Gastrocnemius medialis (tissue), 4 donors: ENCODE results near the gene PDHX. TPM values are rescaled to one million over a fixed set of nuclear protein-coding genes. Genes with fewer than 3 reads are reported as not detected.

Experiments
- ATAC-seq, 2 donors: fragments of 150-250 bp; one replicate each; pipeline ENCODE4 v1.9.1; 2016
- DNase-seq, 2 donors: peaks; one replicate each; pipeline ENCODE4 v3.0.0-alpha.2; 2019
- H3K27ac ChIP-seq, 4 donors: fragments of 200-600 bp; sonication (generic); 1 replicate in 1 of 4; 2 replicates in 3 of 4; pipeline ENCODE4 v1.5.1; 2016 to 2018; ENCODE audit warnings: mild to moderate bottlenecking in 2 of 4, moderate library complexity in 1 of 4
- H3K27me3 ChIP-seq, 3 donors: fragments of 200-600 bp; sonication (generic) in 2 of 3; 1 replicate in 1 of 3; 2 replicates in 2 of 3; pipeline versions ENCODE4 v1.5.1 to v1.6.0; 2016 to 2019; ENCODE audit warnings: mild to moderate bottlenecking in 1 of 3, moderate library complexity in 1 of 3
- H3K36me3 ChIP-seq, 2 donors: fragments of 200-600 bp; sonication (generic) in 1 of 2; one replicate each; pipeline ENCODE4 v1.5.1; 2017 to 2018
- H3K4me1 ChIP-seq, 2 donors: fragments of 200-600 bp; sonication (generic) in 1 of 2; one replicate each; pipeline ENCODE4 v1.5.1; 2016 to 2017; ENCODE audit warnings: mild to moderate bottlenecking in 2 of 2
- H3K4me3 ChIP-seq, 4 donors: fragments of 200-600 bp; sonication (generic) in 3 of 4; 1 replicate in 1 of 4; 2 replicates in 3 of 4; pipeline ENCODE4 v1.5.1; 2016 to 2019; ENCODE audit warnings: mild to moderate bottlenecking in 2 of 4
- H3K9me3 ChIP-seq, 3 donors: fragments of 200-600 bp; sonication (generic) in 2 of 3; 1 replicate in 1 of 3; 2 replicates in 2 of 3; pipeline ENCODE4 v1.5.1; 2016 to 2019
- POLR2A ChIP-seq, 2 donors: fragments of 450-650 bp; IDR thresholded peaks; one replicate each; pipeline ENCODE4 v1.6.1; 2017; ENCODE audit warnings: antibody characterized with exemption in 2 of 2, mild to moderate bottlenecking in 2 of 2, moderate library complexity in 2 of 2
- in situ Hi-C, 4 donors: fragments of 200-750 bp; cut with MboI; loops; one replicate each; pipeline versions ENCODE4 v1.15.0 to v1.8.0; 2017; ENCODE audit warnings: low sequenced_read_pairs in 4 of 4
- intact Hi-C: fragments of 100-400 bp; cut with DNase I; formaldehyde crosslinking; loops from one replicate; pipeline ENCODE4 v1.15.1; 2023; ENCODE audit warnings: low total_unique reads
- total RNA-seq, 4 donors: library from RNA; depleted of rRNA; stranded (reverse); fragments of >200 nt; gene quantifications; one replicate each; pipeline versions ENCODE4 v1.1.0 to v1.2.3, GENCODE V29; 2016
- TF ChIP-seq, protein P1 (sequence below), 5 experiments: fragments of 450-650 bp in 3 of 5; fragments of 200-600 bp in 2 of 5; sonication (generic) in 2 of 5; IDR thresholded peaks in 4 of 5; conservative IDR thresholded peaks in 1 of 5; 1 replicate in 4 of 5; 2 replicates in 1 of 5; pipeline ENCODE4 v1.5.1; 2016 to 2019; ENCODE audit warnings: antibody characterized with exemption in 5 of 5, mild to moderate bottlenecking in 3 of 5, moderate library complexity in 3 of 5

PDHX gene
- total RNA-seq, 4 donors from 2014 or later: 77.7 to 101 (median 87.3) TPM

DNA sequence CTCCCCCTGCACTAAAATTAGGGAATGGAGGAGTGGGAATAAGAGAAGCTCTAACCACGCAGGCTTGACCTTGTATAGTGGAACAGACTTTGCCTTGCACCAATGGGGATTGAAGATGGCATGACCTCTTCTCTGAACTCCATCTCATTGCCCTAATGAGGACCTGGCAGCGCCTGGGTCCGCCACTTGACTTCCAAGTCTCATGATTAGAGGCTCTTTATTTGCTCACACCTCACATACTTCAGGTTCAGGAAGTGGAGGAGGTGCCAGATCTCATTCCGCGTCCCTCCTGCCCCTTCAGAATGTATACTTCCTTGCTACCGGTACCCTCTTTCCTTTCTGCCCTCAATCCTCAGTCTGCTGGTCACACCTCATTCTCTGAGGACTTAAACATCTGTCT lies 116.6 kb downstream of the PDHX start:
- ATAC-seq (no peak), DNase-seq (no peak)
- Histone ChIP-seq H3K27ac (no peak overlapping the region), H3K27me3 (no peaks in the 10 kb centered on the region), H3K4me1 (peaks cover 8 to 16% of the 10 kb centered on the region in 2 donors), H3K9me3 (no peaks in the 10 kb centered on the region), H3K4me3 (no peak overlapping the region), H3K36me3 (no peaks in the 10 kb centered on the region)
- in situ Hi-C loops: no loop called here
- intact Hi-C loops: no loop called here
- TF ChIP-seq POLR2A (IDR thresholded peaks at IDR 0.05): no peak
- TF ChIP-seq, protein P1, sequence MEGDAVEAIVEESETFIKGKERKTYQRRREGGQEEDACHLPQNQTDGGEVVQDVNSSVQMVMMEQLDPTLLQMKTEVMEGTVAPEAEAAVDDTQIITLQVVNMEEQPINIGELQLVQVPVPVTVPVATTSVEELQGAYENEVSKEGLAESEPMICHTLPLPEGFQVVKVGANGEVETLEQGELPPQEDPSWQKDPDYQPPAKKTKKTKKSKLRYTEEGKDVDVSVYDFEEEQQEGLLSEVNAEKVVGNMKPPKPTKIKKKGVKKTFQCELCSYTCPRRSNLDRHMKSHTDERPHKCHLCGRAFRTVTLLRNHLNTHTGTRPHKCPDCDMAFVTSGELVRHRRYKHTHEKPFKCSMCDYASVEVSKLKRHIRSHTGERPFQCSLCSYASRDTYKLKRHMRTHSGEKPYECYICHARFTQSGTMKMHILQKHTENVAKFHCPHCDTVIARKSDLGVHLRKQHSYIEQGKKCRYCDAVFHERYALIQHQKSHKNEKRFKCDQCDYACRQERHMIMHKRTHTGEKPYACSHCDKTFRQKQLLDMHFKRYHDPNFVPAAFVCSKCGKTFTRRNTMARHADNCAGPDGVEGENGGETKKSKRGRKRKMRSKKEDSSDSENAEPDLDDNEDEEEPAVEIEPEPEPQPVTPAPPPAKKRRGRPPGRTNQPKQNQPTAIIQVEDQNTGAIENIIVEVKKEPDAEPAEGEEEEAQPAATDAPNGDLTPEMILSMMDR (IDR thresholded peaks at IDR 0.05 in 4 of 5, conservative IDR thresholded peaks at IDR 0.05 in 1 of 5): no peak

DNA sequence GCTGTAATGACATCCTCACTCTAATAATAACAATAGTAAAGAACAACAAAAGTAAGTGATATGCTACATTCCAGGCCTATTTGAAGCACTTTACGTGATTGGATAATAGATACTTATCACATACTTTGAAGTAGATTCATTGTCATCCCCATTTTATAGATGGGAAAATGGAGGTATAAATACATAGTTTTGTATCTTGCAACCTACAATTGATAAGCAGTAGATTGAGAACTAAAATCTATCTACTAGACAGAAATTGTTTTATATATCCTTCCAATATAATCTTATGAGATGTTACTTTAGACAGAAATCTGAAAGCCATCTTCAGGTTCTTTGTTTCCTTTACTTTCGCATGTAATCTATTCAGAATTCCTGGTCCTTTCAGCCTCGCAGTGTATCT lies 118.0 kb downstream of the PDHX start:
- TF ChIP-seq, protein P1 (IDR thresholded peaks at IDR 0.05 in 4 of 5, conservative IDR thresholded peaks at IDR 0.05 in 1 of 5): no peak
- TF ChIP-seq POLR2A (IDR thresholded peaks at IDR 0.05): no peak
- H3K36me3 ChIP-seq: no peaks in the 10 kb centered on the region
- in situ Hi-C loops: no loop called here
- no peaks in the 10 kb centered on the region for H3K9me3 ChIP-seq
- no peak overlapping the region for H3K4me3 ChIP-seq
- DNase-seq (no peak), ATAC-seq (no peak)
- peaks cover 8 to 16% of the 10 kb centered on the region in 2 donors for H3K4me1 ChIP-seq
- no peaks in the 10 kb centered on the region for H3K27me3 ChIP-seq
- intact Hi-C loops: no loop called here
- no peak overlapping the region for H3K27ac ChIP-seq

DNA sequence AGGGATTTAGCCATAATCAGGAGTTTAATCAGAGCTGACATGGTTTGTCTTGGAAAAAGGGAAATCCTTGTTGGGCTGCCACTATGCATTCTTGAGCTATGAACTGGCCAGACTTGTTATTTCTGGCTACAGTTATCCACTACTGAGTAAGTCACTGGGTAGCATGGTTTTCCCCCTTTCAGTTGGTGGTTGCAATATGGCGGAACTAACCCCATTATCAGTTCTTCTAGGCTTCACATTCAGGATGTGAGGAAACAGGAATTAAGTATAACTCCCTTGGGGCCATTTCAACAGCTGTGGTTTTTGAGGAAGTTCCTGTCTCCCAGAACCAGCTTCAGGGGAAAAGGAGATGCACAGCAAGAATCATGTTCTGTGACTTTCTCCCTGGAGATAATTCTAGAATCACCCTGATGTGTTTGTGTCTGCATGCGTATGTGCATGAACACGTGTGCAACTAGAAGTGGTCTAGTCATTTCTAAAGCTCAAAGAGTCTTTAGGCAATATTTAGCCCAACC lies 119.5 kb downstream of the PDHX start:
- intact Hi-C loops: no loop called here
- in situ Hi-C loops: no loop called here
- H3K27ac ChIP-seq: no peak overlapping the region

DNA sequence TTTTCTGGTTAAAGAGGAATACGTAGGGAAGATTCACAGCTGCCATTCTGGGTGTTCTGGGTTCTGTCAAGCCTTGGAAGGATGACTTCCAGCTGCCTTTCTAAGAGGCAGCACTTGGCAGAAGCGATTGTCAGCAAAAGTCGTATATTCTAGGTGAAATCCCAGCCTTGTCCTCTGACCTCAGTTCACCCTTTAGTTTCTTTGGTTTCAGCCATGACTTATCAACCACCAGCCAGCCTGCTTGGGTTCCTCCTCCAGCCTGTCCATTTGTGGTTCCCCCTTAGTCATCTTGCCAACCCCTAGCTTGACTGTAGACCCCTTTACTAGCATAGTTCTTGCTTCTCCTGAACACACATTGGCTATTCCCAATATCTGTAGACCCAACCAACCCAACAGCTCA lies 120.2 kb downstream of the PDHX start:
- no peak for ATAC-seq
- no peak for TF ChIP-seq POLR2A (IDR thresholded peaks at IDR 0.05)
- TF ChIP-seq, protein P1 (IDR thresholded peaks at IDR 0.05 in 4 of 5, conservative IDR thresholded peaks at IDR 0.05 in 1 of 5): no peak
- H3K27me3 ChIP-seq: no peaks in the 10 kb centered on the region
- peaks cover 5 to 12% of the 10 kb centered on the region in 2 donors for H3K4me1 ChIP-seq
- H3K9me3 ChIP-seq: no peaks in the 10 kb centered on the region
- in situ Hi-C loops: no loop called here
- no peak overlapping the region for H3K4me3 ChIP-seq
- no peaks in the 10 kb centered on the region for H3K36me3 ChIP-seq
- intact Hi-C loops: no loop called here
- no peak for DNase-seq
- H3K27ac ChIP-seq: no peak overlapping the region

More for the DNA sequence above, 119.5 kb downstream of the PDHX start:
- DNase-seq: no peak
- Histone ChIP-seq H3K4me1 (peaks cover 4 to 15% of the 10 kb centered on the region in 2 donors), H3K9me3 (no peaks in the 10 kb centered on the region), H3K36me3 (no peaks in the 10 kb centered on the region), H3K4me3 (no peak overlapping the region), H3K27me3 (no peaks in the 10 kb centered on the region)
- ATAC-seq: no peak
- no peak for TF ChIP-seq POLR2A (IDR thresholded peaks at IDR 0.05)
- TF ChIP-seq, protein P1 (IDR thresholded peaks at IDR 0.05 in 4 of 5, conservative IDR thresholded peaks at IDR 0.05 in 1 of 5): no peak
